ENCODE measurements around the gene MAMLD1.

MAMLD1 gene

GRCh38 chrX:150429594-150429993, 66.5 kb downstream of the MAMLD1 start:
- peaks cover 0 to 14% (median 0%) of the 10 kb centered on the region in 11 experiments; a peak in 3 of 22 replicates for H3K9me3 ChIP-seq (replicated peaks in 1 of 11)
- TF ChIP-seq Cebpa-rat (IDR thresholded peaks at IDR 0.05), result peak in 4 of 11 experiments; percentile 20 to 75 (median 57); a peak in 4 of 22 replicates
- no peak overlapping the region for H3K9ac ChIP-seq
- H3K4me2 ChIP-seq, result peak overlapping the region in 4 of 11 experiments; percentile 14 to 40 (median 25); a peak in 5 of 22 replicates
- no peak overlapping the region for H3K4me3 ChIP-seq
- H3K4me1 ChIP-seq, result peaks cover 0 to 26% (median 4%) of the 10 kb centered on the region in 10 experiments; a peak in 7 of 20 replicates
- H4K20me1 ChIP-seq, result no peaks in the 10 kb centered on the region
- no peaks in the 10 kb centered on the region for H3K27me3 ChIP-seq
- peak overlapping the region in 6 of 11 experiments; percentile 14 to 51 (median 43); a peak in 8 of 22 replicates for H3K27ac ChIP-seq
- no peaks in the 10 kb centered on the region for H3K36me3 ChIP-seq

DNA sequence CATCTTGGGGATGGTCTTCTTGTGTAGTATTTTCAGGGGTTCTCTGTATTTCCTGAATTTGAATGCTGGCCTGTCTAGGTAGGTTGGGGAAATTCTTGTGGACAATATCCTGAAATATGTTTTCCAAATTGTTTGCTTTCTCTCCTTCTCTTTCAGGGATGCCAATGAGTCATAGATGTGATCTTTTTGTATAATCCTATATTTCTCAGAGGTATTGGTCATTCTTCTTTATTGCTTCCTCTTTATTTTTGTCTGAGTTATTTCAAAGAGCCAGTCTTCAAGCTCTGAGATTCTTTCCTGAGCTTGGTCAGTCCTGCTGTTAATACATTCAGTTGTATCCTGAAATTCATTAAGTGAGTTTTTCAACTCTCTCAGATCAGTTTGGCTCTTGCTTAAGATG, 73.1 kb downstream of the MAMLD1 start:
- Histone ChIP-seq H3K9ac (no peak overlapping the region), H3K4me3 (no peak overlapping the region), H3K9me3 (replicated peaks in 1 of 11) (peaks cover 8 to 51% (median 20%) of the 10 kb centered on the region in 11 experiments; a peak in 21 of 22 replicates), H4K20me1 (no peaks in the 10 kb centered on the region), H3K4me1 (no peaks in the 10 kb centered on the region), H3K36me3 (no peaks in the 10 kb centered on the region), H3K4me2 (no peak overlapping the region), H3K27ac (no peak overlapping the region), H3K27me3 (no peaks in the 10 kb centered on the region)
- no peak for TF ChIP-seq Cebpa-rat (IDR thresholded peaks at IDR 0.05)

GRCh38 chrX:150438165-150438564, 75.0 kb downstream of the MAMLD1 start:
- Histone ChIP-seq H3K4me3 (no peak overlapping the region), H3K9me3 (replicated peaks in 1 of 11) (peaks cover 8 to 50% (median 25%) of the 10 kb centered on the region in 11 experiments; a peak in 21 of 22 replicates), H3K4me1 (no peaks in the 10 kb centered on the region), H3K27me3 (no peaks in the 10 kb centered on the region), H3K27ac (no peak overlapping the region), H3K9ac (no peak overlapping the region), H3K36me3 (no peaks in the 10 kb centered on the region), H3K4me2 (no peak overlapping the region), H4K20me1 (no peaks in the 10 kb centered on the region)
- no peak for TF ChIP-seq Cebpa-rat (IDR thresholded peaks at IDR 0.05)

DNA sequence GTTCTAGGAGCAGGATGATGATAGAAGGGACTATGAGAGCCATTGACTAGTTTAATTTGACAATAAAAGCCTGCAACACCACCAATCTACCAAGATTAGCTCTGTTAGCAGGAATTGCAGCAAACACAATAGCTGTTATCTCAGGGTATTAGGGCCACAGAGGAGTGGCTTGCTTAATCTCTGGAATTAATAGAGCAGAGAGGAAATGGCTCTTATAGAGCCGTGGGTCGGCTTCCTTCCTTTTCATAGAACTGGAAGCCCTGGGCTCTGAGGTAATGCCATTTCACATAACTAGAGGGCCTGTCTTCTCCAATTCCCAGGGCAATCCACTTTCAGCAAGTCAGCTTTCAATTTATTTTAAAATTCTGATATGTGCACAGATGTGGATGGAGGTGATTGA, 83.0 kb downstream of the MAMLD1 start:
- H3K27me3 ChIP-seq, result no peaks in the 10 kb centered on the region
- H3K9ac ChIP-seq, result peak overlapping the region in 4 of 11 experiments; percentile 45 to 62 (median 48); a peak in 5 of 22 replicates
- H3K9me3 ChIP-seq (replicated peaks in 1 of 11), result peaks cover 0 to 8% (median 0%) of the 10 kb centered on the region in 11 experiments; a peak in 5 of 22 replicates
- H3K4me2 ChIP-seq, result peak overlapping the region; percentile 39 to 76 (median 66)
- no peaks in the 10 kb centered on the region for H3K36me3 ChIP-seq
- H3K4me1 ChIP-seq, result peaks cover 33 to 64% (median 49%) of the 10 kb centered on the region in 10 experiments
- H3K4me3 ChIP-seq, result peak overlapping the region in 1 of 10 experiments; percentile 13; a peak in 1 of 20 replicates
- peak in 4 of 11 experiments; percentile 14 to 91 (median 78); a peak in 7 of 22 replicates for TF ChIP-seq Cebpa-rat (IDR thresholded peaks at IDR 0.05)
- H4K20me1 ChIP-seq, result no peaks in the 10 kb centered on the region
- peak overlapping the region in 9 of 11 experiments; percentile 30 to 82 (median 67); a peak in 17 of 22 replicates for H3K27ac ChIP-seq

GRCh38 chrX:150446995-150447394, 83.9 kb downstream of the MAMLD1 start:
- Histone ChIP-seq H3K27me3 (no peaks in the 10 kb centered on the region), H3K9me3 (replicated peaks in 1 of 11) (peaks cover 0 to 5% (median 0%) of the 10 kb centered on the region in 11 experiments; a peak in 4 of 22 replicates), H3K4me3 (no peak overlapping the region), H3K27ac (peak overlapping the region in 7 of 11 experiments; percentile 3 to 82 (median 75); a peak in 13 of 22 replicates), H3K4me2 (peak overlapping the region; percentile 39 to 76 (median 66)), H3K9ac (peak overlapping the region in 3 of 11 experiments; percentile 4 to 60 (median 12); a peak in 4 of 22 replicates), H3K36me3 (no peaks in the 10 kb centered on the region), H3K4me1 (peaks cover 34 to 64% (median 50%) of the 10 kb centered on the region in 10 experiments), H4K20me1 (no peaks in the 10 kb centered on the region)
- no peak for TF ChIP-seq Cebpa-rat (IDR thresholded peaks at IDR 0.05)

- H3K4me2 ChIP-seq, result peak overlapping the region in 3 of 11 experiments; percentile 16 to 76 (median 68); a peak in 3 of 22 replicates
- no peak overlapping the region for H3K4me3 ChIP-seq
- H3K9ac ChIP-seq, result no peak overlapping the region
- H3K9me3 ChIP-seq (replicated peaks in 1 of 11), result no peaks in the 10 kb centered on the region
- H3K27me3 ChIP-seq, result no peaks in the 10 kb centered on the region
- H3K36me3 ChIP-seq, result no peaks in the 10 kb centered on the region
- H3K27ac ChIP-seq, result no peak overlapping the region
- no peaks in the 10 kb centered on the region for H4K20me1 ChIP-seq
- no peak for TF ChIP-seq Cebpa-rat (IDR thresholded peaks at IDR 0.05)
- H3K4me1 ChIP-seq, result peaks cover 34 to 64% (median 50%) of the 10 kb centered on the region in 10 experiments
Measured at GRCh38 chrX:150449313-150449712, 86.2 kb downstream of the MAMLD1 start.

DNA sequence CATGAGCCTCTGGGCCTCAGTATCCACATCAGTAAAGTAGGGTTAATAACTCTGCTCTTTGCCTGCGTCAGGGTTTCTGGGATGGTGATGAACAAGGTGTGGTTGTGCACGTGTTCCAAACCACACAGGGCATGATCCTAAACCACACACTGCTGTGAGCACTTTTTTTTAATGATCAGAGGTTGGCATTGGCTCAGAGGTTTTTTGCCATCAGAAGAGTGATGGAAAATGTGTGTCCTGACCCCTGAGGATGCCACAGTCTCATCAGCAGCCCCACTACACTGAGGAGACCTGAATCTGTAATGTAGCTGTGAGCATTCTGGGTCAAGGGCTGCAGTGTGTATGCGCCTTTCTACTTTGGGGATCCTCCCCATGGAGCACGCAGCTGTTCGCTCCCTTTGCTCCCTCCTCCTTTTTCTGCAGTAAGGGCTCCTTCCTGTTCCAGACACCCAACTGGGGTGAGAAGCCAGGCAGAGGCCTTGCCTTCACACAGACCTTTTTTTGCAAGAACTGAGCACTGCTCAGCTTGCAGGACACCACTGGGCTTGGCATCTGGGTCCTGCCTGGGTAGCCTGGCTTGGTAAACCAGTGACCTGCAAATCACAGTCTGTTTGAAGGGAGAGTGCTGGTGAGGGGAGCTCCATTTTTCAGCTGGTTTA, 87.5 kb downstream of the MAMLD1 start:
- Histone ChIP-seq H4K20me1 (no peaks in the 10 kb centered on the region), H3K27me3 (no peaks in the 10 kb centered on the region), H3K4me3 (no peak overlapping the region), H3K4me2 (peak overlapping the region in 9 of 11 experiments; percentile 3 to 44 (median 16); a peak in 10 of 22 replicates), H3K4me1 (peaks cover 33 to 54% (median 46%) of the 10 kb centered on the region in 10 experiments), H3K27ac (no peak overlapping the region), H3K9ac (no peak overlapping the region), H3K36me3 (no peaks in the 10 kb centered on the region), H3K9me3 (replicated peaks in 1 of 11) (no peaks in the 10 kb centered on the region)
- no peak for TF ChIP-seq Cebpa-rat (IDR thresholded peaks at IDR 0.05)

DNA sequence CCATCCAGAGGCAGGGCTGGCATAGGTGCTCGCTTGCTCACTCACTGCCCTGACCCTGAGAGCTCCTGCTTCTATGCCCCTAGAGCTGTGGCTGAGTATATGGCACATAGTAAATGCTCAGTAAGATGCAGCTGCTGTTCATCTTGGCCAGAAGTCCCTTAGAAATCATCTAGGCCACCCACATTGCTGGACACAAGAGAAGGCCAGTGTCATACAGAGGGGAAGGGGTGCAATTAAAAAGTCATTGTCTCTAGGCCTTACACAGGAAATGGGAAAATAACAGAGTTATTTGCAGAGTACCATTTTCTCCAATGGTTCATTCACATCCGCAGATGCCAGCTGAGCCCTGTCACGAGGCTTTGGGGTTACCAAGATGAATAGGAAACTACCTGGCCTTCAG, 88.8 kb downstream of the MAMLD1 start:
- no peak for TF ChIP-seq Cebpa-rat (IDR thresholded peaks at IDR 0.05)
- Histone ChIP-seq H3K4me1 (peaks cover 20 to 43% (median 33%) of the 10 kb centered on the region in 10 experiments), H3K36me3 (no peaks in the 10 kb centered on the region), H4K20me1 (no peaks in the 10 kb centered on the region), H3K27me3 (no peaks in the 10 kb centered on the region), H3K9me3 (replicated peaks in 1 of 11) (no peaks in the 10 kb centered on the region), H3K27ac (no peak overlapping the region), H3K4me3 (no peak overlapping the region), H3K4me2 (no peak overlapping the region), H3K9ac (no peak overlapping the region)

DNA sequence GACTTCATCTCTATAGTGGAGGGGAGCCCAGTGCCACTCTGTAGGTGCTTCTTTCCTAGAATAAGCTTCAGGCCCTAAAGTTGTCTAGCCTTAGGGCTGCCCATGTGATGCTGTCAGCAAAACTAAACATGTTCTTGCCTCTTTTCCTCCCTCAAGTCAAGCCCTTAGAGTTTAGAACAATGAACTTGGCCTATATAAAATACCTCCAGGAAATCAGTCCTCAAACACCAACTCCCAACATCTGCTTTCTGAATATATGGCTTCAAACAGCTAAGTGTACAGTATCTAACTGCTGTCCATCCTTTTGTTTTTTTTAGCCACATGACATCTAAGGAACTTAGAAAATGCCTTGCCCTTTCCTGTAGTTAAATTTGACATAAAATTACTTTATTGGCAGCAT, 91.0 kb downstream of the MAMLD1 start:
- Histone ChIP-seq H3K27me3 (no peaks in the 10 kb centered on the region), H3K27ac (no peak overlapping the region), H3K36me3 (no peaks in the 10 kb centered on the region), H4K20me1 (no peaks in the 10 kb centered on the region), H3K4me3 (no peak overlapping the region), H3K9ac (no peak overlapping the region), H3K4me2 (no peak overlapping the region), H3K9me3 (replicated peaks in 1 of 11) (no peaks in the 10 kb centered on the region), H3K4me1 (peaks cover 0 to 22% (median 16%) of the 10 kb centered on the region in 10 experiments; a peak in 15 of 20 replicates)
- TF ChIP-seq Cebpa-rat (IDR thresholded peaks at IDR 0.05), result no peak

All from BLaER1 treated with 17β-estradiol and CSF1 and Interleukin-3, amounts not matched to agents 10 nM and 100 nM (cell line).